Measurements from ENCODE around the gene GJD2.

- TF ChIP-seq CTCF (IDR thresholded peaks at IDR 0.05; ENCODE audit: low read depth, low read length, missing input control) (no peak), EGR1 (IDR thresholded peaks at IDR 0.05; ENCODE audit: low read depth in 2 of 2) (no peak)
Measured at GRCh38 chr15:34709866-34710265, 44.9 kb downstream of the GJD2 start.
